NCI-H748 treated with DMSO at 0.1 percent for 48 hours (cell line): ENCODE data around the gene ZNF784.
A peak's percentile ranks its signal among the peaks of the same experiment; 100 is the strongest.
"Not testable (repeated sequence)": the region's sequence is repeated elsewhere in the genome, so short reads cannot be mapped to it uniquely, and the experiment has no call there.

Experiments
- DNase-seq: peaks from one replicate; lab custom pipeline; 2025; lab: John Stamatoyannopoulos, UW

The ZNF784 gene

DNA sequence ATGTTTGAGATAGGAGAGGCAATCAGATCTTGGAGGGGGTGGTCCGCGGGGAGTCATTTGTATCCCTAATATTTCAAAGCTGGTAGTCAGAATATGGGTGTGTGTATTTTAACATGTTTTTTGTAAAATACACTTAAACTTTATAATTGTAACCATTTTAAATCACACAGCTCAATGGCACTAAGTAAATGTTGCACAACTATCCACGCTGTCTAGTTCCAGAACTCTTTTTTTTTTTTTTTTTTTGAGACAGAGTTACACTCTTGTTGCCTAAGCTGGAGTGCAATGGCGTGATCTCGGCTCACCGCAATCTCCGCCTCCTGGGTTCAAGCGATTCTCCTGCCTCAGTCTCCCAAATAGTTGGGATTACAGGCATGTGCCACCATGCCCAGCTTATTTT, 40.5 kb downstream of the ZNF784 start:
- not testable (repeated sequence) for DNase-seq

DNA sequence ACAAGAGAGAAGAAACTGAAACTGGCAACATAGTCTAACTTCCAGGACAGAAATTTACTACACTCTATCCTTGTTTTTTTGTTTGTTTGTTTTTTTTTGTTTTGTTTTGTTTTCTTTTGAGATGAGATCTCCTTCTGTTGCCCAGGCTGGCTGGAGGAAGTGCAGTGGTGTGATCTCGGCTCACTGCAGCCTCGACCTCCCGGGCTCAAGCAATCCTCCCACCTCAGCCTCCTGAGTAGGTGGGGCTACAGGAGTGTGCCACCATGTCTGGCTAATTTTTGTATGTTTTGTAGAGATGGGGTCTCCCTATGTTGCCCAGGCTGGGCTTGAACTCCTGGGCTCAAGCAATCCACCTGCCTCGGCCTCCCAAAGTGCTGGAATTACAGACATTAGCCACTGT, 42.1 kb downstream of the ZNF784 start:
- not testable (repeated sequence) for DNase-seq

DNA sequence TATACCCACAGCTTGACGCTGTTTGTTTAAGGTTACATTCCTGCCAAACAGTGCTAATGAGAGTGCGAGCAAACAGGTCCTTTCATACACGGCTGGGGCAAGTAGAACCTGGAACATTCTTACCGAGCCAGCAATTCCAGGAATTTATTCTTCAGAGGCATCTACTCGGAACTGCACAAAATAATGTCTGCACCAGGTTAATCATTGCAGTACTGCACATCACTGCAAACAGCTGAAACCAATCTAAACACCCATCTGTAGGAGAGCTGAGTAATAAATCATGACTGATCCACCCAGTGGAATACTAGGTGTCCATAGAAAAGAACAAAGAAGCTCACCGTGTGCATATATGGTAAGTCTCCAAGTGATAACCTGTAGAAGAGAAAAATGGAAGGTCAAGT, 42.5 kb downstream of the ZNF784 start:
- no peak for DNase-seq

DNA sequence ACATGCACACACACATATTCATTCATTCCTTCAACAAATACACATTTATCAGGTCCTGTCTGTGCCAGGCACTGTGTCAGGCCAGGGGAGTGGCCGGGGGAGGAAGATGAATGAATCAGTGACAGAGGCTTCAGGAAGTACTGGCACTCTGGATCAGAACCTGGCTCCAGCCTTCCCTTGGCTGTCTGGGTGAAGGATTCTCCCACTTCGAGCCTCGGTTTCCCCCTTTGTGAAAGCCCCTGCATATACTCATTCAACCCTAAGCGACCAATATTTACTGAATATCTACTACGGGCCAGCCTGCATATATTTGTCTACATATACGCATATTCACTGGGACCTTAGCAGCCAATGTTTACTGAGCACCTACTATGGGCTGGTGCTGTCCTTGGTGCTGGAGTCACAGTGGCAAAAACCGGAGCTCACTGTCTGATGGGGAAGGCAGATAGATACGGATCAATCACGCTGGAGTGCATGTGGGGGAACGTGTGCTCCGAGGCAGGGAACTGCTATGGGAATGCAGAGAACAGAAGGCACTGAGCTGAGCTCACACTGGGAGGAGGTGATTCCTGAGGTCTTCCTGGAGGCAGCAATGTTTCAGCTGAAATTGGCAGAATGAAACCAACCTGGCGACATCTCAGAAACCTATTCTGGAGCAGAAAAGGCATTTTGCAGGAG, 43.1 kb downstream of the ZNF784 start:
- no peak for DNase-seq

DNA sequence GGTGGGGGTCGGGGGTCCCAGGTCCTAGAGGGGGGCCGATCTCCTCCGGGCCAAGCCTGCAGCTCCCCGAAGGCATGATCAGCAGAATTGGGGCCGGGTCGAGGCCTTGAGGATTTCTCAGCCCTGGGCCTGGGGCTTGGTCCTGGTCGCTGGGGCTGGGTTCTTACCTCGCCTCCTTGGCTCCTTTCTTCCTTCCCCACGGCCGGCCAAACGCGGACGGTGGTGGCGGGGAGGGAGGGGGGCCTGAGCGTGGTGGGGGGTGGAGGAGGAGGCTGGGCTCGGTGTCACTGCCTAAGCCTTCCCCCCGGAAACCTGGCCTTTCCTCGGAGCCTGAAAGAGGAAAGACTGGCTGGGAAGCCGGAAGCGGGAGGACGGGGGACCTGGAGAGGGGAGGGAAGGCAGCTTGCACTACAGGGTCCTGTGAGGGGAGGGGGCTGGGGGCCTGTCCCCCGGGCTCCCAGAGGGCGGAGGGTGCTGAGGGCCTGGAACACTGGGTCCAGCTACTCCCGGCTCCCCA, 43.7 kb downstream of the ZNF784 start, which contains the start of gene ZNF579:
Gene ZNF579 (minus strand): TSS at position 221 of the 517 bp plus-strand sequence. CDS start 1,209 bp downstream, outside the sequence.
- DNase-seq: peak; percentile 73

DNA sequence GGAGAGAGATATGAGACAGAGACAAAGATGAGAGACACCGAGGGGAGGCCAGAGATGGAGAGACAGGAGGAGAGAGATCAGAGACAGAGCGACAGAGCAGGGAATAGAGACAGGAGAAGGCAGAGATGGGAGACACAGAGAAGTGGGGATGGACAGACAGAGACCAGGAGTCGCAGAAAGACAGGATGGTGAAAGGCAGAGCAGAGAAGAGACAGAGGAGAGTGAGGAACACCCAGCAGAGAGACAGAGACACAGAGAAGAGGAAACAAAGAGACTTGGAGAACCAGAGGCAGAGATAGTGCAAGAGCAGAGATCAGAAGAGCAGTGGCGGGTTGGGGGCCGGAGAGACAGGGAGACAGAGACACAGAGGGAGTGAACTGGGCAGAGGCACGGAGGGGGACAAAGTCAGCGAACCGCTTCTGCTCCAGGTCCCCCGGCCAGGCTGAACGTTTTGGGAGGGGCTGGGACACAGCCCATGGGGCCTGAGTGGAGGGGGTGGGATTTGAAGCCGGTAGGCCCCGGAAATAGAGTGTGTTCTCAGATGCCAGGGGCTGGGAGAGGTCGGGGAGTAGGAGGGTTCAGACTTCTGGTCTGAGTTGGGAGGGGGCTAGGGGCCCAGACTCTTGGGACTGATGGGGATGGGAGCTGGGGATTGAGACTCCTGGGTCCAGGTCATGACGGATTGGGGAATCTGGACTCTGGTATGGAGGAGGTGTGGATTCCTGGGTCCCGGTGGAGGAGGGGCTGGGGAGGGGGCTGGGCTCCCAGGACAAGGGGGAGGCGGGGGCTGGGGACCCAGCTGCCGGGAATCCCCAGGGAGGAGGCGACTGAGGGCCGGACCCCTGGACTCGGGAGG, 44.4 kb downstream of the ZNF784 start:
- no peak for DNase-seq

DNA sequence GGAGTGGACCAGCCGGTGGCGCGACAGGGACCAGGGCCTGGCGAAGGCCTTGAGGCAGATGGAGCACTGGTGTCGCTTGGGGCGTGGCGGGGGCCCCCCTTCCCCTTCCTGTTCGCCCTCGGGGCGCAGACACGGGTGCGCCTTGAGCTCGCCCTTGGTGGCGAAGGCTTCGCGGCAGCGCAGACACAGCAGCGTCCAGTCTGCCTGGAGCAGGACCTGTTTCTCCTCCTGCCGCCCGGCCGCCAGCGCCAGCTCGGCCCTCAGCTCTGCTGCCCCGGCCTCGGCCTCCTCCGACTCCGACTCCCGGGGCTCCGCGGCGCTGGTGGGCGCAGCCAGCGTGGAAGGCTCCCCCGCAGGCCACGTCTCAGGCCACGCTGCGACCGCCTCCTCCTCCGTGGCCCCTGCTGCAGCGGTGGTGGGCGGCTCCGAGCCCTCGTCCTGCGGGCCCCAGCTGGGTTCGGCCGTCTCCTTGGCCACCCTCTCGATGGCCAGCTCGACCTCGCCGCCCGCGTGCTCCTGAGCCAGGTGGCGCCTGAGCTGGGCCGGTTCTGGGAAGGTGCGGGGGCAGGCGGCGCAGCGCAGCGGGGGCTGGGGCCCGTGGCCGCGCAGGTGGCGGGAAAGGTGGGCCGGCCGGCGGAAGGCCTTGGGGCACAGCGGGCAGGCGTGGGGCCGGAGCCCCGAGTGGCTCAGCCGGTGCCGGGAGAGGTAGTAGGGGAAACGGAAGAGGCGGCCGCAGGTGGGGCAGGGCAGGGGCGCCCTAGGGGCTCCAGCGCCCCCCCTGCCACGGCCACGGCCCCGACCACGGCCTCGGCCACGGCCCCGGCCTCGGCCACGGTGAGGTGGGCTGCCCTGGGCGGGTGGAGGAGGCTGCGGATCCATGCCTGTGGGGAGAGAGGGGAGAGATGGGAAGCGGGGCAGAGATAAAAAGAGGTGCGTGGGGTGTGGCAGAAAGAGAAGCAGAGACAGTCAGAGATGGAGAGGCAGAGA, 45.3 kb downstream of the ZNF784 start:
- no peak for DNase-seq

DNA sequence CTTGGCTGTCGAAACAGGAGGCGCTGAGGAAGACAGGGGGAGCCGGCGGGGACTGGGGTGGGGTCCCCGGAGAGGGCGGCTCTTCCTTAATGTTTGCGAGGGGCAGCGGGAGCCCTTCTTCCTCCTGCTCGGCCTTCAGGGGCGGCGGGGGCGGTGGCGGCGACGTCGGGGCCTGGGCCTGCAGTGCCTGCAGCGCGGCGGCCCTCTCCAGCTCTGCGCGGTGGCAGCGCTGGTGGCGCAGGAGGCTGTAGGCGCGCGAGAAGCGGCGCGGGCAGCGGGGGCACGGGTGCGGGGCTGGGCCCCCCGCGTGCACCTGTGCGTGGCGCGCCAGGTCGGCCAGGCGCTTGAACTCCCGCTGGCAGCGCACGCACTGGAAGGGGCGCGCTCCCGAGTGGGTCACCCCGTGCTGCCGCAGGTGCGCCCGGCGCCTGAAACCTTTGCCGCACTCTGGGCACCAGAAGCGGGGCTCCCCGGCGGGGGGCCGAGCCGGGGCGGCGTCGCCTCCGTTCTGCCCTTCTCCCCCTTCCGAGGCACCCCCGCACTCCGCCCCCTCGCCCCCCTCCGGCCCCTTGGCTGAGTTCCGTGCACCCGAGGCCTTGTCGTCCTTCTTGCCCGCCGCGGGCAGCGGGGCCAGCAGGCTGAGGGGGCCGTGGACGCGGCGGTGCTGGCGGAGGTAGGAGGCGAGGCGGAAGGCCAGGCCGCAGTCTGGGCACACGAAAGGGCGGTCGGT, 46.2 kb downstream of the ZNF784 start:
- DNase-seq: no peak

DNA sequence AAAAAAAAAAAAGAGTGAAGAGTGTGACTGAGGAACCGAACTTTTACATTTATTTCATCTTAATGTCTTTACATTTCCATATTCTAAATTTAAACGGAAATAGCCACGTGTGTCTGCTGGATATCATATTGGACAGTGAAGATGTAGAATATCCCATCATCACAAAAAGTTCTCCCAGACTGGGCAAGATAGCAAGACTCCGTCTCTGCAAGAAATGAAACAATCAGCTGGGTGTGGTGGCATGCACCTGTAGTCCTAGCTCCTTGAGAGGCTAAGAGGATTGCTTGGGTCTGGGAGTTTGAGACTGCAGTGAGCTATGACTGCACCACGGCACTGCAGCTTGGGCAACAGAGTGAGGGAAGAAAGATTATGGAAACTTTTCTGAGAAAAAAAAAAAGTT, 47.6 kb downstream of the ZNF784 start:
- DNase-seq: no peak

DNA sequence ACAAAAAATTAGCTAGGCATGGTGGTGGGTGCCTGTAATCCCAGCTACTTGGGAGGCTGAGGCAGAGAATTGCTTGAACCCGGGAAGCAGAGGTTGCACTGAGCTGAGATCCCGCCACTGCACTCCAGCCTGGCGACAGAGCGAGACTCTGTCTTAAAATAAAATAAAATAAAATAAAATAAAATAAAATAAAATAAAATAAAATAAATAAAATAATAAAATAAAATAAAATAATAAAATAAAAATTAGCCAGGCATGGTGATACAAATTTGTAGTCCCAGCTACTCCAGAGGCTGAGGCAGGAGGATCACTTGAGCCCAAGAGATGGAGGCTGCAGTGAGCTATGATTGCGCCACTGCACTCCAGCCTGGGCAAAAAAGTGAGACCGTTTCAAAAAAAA, 50.4 kb downstream of the ZNF784 start:
- DNase-seq: not testable (repeated sequence)
